Left forelimb (tissue), 1 donor: Measurements from ENCODE around the gene BTBD9.

Experiments
- DNase-seq: peaks from one replicate; pipeline ENCODE4 v3.0.0-alpha.2; 2018; ENCODE audit warnings: low spot score

The BTBD9 gene

DNA sequence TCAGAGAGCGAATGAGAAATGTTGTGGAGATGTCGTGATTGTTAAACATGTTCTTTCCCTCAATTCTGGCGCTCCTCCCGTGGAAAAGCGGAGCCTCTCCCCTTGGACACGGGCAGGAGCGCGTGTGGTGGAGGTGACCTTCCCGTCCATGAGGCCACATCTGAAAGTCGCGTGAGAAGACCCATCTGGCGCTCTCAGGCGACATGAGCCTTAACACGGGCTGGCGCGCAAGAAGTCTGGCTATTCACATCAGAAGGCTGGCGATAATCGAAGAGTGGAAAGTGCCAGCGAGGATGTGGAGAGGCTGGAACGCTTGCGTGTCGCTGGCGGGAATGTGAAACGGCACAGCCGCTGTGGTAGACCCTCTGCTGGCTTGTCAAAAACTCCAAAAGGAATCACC lies 478.9 kb downstream of the BTBD9 start:
- DNase-seq, result no peak

DNA sequence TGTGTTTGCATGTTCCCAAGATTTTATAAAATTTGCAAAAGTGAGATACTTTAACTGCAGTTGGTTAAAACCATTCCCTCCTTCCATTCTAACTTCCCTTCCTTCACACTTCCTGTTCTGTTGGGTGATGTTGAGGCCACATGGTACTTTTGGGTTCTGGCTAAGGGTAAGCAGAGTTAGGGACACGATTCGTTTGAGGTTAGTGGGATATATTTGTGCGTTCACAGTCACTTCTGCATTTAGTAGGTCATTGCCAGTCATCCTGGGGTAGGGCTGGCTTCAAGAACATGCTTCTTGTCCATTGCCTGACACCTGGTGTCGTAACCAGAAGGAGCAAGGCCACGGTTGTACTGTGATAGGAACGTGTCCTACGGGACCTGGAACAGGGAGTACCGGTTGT lies 480.1 kb downstream of the BTBD9 start:
- DNase-seq, result no peak

- no peak for DNase-seq
Measured at GRCh38 chr6:38158762-38159350, 480.9 kb downstream of the BTBD9 start.

DNA sequence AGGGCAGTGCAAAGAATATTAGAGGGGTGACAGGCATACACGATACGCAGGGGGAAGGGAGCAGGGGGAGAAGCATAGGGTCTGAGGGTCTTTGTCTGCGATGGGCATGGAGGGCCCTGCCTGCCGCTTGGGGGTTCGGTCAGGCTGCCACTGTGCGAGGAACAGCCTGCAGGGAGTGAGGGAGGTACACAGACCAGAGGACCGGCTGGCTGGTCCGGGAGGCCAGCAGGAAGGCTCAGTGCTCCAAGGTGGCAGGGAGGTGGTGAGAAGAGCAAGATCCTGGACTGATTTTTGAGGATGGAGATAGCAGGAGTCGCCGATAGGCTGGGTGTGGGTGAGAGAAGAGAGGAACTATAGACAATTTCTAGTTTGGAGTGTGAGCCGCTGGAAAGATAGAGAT lies 481.8 kb downstream of the BTBD9 start:
- DNase-seq, result peak; percentile 57

DNA sequence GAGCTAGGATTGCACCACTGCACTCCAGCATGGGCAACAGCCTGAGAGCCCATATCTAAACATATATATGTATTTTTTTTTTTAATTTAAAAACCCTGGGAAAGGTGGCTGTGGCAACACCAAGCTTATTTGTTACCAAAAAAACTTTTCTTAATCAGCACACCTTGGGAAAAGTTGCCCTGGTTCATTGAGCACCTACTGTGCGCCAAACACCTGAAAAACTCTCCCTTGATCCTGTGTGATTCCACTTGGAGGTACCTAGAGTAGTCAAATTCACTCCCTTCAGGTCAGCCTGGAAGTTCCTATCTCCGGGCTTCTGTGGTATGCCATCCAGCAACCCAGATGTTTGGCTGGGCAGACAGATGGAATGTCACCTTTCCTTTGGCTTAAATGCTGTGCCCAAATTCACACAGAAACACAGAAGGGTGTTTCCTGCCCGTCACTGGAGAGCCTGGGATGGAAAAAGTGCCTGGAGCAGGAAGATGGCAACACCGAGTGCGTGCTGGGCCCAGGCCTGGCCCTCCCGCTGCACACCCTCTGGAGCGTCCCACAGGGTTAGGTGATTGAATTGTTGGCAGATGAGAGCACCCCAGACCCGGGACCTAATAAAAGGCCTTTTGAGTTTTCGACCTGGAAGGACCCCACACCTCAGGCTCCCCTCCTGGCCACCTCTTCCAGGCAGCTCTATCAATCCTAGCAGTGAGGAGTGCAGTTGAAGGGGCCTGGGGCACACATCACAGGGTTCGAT lies 482.7 kb downstream of the BTBD9 start:
- no peak for DNase-seq

- no peak for DNase-seq
Measured at GRCh38 chr6:38155621-38156204, 484.0 kb downstream of the BTBD9 start.

- DNase-seq, result no peak
Measured at GRCh38 chr6:38155144-38155543, 484.6 kb downstream of the BTBD9 start.

GRCh38 chr6:38154731-38155130 lies 485.0 kb downstream of the BTBD9 start:
- DNase-seq, result no peak

- DNase-seq, result peak; percentile 17
Measured at GRCh38 chr6:38153798-38154345, 485.9 kb downstream of the BTBD9 start.

- peak; percentile 53 for DNase-seq
Measured at GRCh38 chr6:38153076-38153797, 486.5 kb downstream of the BTBD9 start.

DNA sequence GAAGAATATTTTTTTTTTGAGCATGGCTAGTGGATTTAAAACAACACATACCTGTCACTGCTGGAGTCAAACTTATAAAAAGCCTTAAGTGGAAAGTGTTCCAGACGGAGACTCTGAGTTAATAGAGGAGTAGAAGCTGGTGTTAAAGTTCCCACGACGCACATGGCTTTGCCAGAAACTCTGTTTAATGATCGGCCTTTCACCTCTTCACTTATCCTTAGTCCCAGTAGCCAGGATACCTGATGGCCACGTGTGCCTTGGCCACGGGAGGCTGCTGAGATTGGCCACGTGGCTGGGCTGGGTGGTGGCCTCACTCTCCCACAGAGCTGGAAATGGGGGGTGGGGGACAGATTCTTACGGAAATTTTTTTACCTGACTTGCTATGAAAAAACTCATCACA lies 487.1 kb downstream of the BTBD9 start:
- peak; percentile 45 for DNase-seq

- DNase-seq, result peak; percentile 48
Measured at GRCh38 chr6:38151580-38152500, 487.9 kb downstream of the BTBD9 start.

- peak; percentile 36 for DNase-seq
Measured at GRCh38 chr6:38150681-38151296, 488.9 kb downstream of the BTBD9 start.

- DNase-seq, result no peak
Measured at GRCh38 chr6:38150021-38150420, 489.7 kb downstream of the BTBD9 start.

DNA sequence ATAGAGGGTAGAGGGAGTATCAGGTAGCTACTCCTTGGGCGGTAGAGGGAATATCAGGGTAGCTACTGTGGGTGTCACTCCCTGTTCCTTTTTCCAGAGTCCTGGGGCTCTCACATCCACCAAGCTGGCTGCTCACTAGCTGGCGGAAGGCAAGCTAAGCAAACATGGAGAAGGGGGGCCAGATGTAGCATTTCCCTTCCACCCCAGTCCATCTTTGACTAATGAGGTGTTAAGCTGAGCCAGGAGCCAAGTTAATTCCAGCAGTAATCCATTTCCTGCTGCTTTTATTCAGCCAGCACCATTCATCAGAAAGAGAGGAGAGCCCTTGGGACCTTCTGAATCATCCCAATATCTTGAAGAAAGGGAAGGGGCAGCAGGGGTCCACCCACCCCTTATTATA lies 490.2 kb downstream of the BTBD9 start:
- DNase-seq, result no peak

DNA sequence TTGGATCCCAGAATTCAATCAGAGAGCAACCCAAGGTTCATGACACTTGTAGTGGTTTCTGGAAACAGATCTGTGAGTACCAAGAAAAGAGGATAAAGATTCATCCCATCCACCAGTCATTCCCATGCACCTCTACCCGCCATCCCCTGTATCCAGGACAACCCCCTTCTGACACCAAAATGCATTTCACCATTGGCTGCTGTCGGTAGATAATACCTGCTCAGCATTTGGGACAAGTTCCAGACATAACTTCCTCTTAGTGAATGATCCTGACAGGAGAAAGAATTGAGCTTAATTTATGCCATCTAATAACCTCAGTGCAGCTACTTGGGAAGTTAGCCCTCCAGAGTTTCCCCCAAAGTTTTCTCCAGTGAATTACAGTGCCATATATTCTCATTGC lies 491.1 kb downstream of the BTBD9 start:
- no peak for DNase-seq

- DNase-seq, result no peak
Measured at GRCh38 chr6:38146734-38147027, 493.0 kb downstream of the BTBD9 start.

- DNase-seq, result no peak
Measured at GRCh38 chr6:38146021-38146733, 493.6 kb downstream of the BTBD9 start.

DNA sequence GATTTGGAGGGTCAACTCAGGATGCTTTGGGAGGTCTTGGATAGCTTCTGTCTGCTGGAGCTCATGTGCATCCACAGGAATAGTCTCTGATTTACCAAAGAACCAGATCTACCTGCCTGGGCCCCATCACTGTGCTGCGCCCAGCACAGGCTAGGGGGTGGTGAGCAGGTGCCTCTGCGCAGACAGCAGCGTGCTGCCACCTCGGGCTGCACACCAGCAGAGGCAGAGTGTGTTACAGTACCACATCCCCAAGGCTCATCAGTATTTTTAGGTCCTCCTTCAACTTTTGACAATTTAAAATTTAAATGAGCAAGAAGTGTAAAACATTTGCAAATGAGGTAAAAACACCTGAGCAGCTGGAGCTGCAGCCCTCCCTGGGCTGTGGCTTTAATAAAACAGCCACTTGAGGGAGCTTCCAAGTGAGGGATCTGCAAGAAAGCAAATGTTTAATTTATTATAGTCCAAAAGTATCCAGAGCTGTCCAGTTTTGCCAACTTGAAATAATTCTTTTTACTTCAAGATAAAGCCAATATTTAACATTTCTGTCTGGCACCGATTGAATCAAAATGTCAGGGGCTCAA lies 495.3 kb downstream of the BTBD9 start:
- no peak for DNase-seq
